Astrocyte (in vitro differentiated cells and primary cell): ENCODE data around the gene SYNM. TPM values are rescaled to one million over a fixed set of nuclear protein-coding genes. Genes with fewer than 3 reads are reported as not detected.

Experiments
- DNase-seq: peaks from one replicate; pipeline ENCODE4 v3.0.0-alpha.2; 2010; ENCODE audit warnings: low read depth
- FAIRE-seq: peaks from 2 replicates; lab custom pipeline; 2011; peaks lifted over from hg19 to GRCh38; lab: Jason Lieb, UNC
- H2AFZ ChIP-seq: 2 replicates; pipeline ENCODE4 v1.6.0; 2012; ENCODE audit warnings: low read depth, low read length, inconsistent platforms
- H3K27ac ChIP-seq: 2 replicates; pipeline ENCODE4 v1.5.1; 2011; ENCODE audit warnings: low read depth, low read length, inconsistent platforms
- H3K27me3 ChIP-seq: 2 replicates; pipeline ENCODE4 v1.6.0; 2011; ENCODE audit warnings: low read length, inconsistent platforms; ENCODE audit not compliant: insufficient read depth
- H3K36me3 ChIP-seq: 2 replicates; pipeline ENCODE4 v1.5.1; 2011; ENCODE audit warnings: low read length, inconsistent platforms; ENCODE audit not compliant: insufficient read depth
- H3K4me1 ChIP-seq: 2 replicates; pipeline ENCODE4 v1.5.1; 2011; ENCODE audit warnings: low read length, inconsistent platforms; ENCODE audit not compliant: insufficient read depth
- H3K4me2 ChIP-seq: 2 replicates; pipeline ENCODE4 v1.6.0; 2012; ENCODE audit warnings: low read length, inconsistent platforms
- H3K4me3 ChIP-seq: 2 replicates; pipeline ENCODE4 v1.5.1; 2011; ENCODE audit warnings: low read depth, mild to moderate bottlenecking, low read length, inconsistent platforms; ENCODE audit not compliant: insufficient read depth
- H3K79me2 ChIP-seq: 2 replicates; pipeline ENCODE4 v1.6.0; 2012; ENCODE audit warnings: mild to moderate bottlenecking, low read length, inconsistent platforms; ENCODE audit not compliant: insufficient read depth
- H3K9ac ChIP-seq: 2 replicates; pipeline ENCODE4 v1.6.0; 2012; ENCODE audit warnings: mild to moderate bottlenecking, low read length, inconsistent platforms
- H3K9me3 ChIP-seq: 2 replicates; pipeline ENCODE4 v1.5.1; 2012; ENCODE audit warnings: low read depth, mild to moderate bottlenecking, low read length, inconsistent platforms; ENCODE audit not compliant: insufficient read depth
- H4K20me1 ChIP-seq: 2 replicates; pipeline ENCODE4 v1.6.0; 2012; ENCODE audit warnings: low read length, inconsistent platforms; ENCODE audit not compliant: insufficient read depth
- H3K27ac Mint-ChIP-seq: one replicate; pipeline ENCODE4 v1.8.0; 2021; ENCODE audit warnings: mild to moderate bottlenecking, mixed read lengths; ENCODE audit not compliant: unreplicated experiment
- H3K27me3 Mint-ChIP-seq: one replicate; pipeline ENCODE4 v1.8.0; 2021; ENCODE audit warnings: low read depth, mixed read lengths; ENCODE audit not compliant: unreplicated experiment
- H3K36me3 Mint-ChIP-seq: one replicate; pipeline ENCODE4 v1.8.0; 2021; ENCODE audit warnings: low read depth, mixed read lengths; ENCODE audit not compliant: unreplicated experiment
- H3K4me1 Mint-ChIP-seq: one replicate; pipeline ENCODE4 v1.8.0; 2021; ENCODE audit warnings: low read depth, mixed read lengths; ENCODE audit not compliant: unreplicated experiment
- H3K4me3 Mint-ChIP-seq: one replicate; pipeline ENCODE4 v1.8.0; 2021; ENCODE audit warnings: mild to moderate bottlenecking, moderate library complexity, mixed read lengths; ENCODE audit not compliant: unreplicated experiment
- H3K9me3 Mint-ChIP-seq: one replicate; pipeline ENCODE4 v1.8.0; 2021; ENCODE audit warnings: mild to moderate bottlenecking, mixed read lengths; ENCODE audit not compliant: unreplicated experiment
- EZH2 ChIP-seq: IDR thresholded peaks from 2 replicates; pipeline ENCODE4 v1.6.1; 2012; ENCODE audit warnings: mild to moderate bottlenecking, low read length, inconsistent platforms; ENCODE audit not compliant: insufficient read depth
- total RNA-seq: library from RNA; stranded (reverse); gene quantifications from 2 replicates; pipeline ENCODE4 v1.2.1, GENCODE V29; 2021
- TF ChIP-seq, protein P1 (sequence below): IDR thresholded peaks from 2 replicates; pipeline ENCODE4 v1.5.1; 2011; ENCODE audit warnings: low read depth, mild to moderate bottlenecking, inconsistent platforms, low read length, moderate library complexity; ENCODE audit not compliant: insufficient read depth

SYNM gene
- total RNA-seq, 1 donor from 2014 or later, result 9.7 TPM

DNA sequence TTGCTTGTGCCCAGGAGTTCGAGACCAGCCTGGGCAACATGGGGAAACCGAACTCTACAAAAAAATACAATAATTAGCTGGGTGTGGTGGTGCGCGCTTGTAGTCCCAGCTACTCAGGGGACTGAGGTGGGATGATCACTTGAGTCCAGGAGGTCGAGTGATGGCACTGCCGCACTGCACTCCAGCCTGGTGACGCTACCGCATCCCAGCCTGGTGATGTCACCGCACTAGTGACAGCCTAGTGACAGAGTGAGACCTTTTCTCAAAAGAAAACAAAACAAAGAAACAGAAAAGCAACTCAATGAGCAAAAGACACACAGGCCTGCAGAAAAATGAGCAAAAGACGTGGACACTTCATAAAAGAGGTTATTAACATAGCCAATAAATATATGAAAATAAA, 19.9 kb upstream of the SYNM start:
- no peaks in the 10 kb centered on the region for H4K20me1 ChIP-seq
- Mint-ChIP-seq H3K4me1 (peaks cover 2% of the 10 kb centered on the region), H3K27me3 (no peaks in the 10 kb centered on the region), H3K36me3 (peaks cover 3% of the 10 kb centered on the region), H3K4me3 (peak overlapping the region; percentile 8), H3K9me3 (peaks cover 7% of the 10 kb centered on the region), H3K27ac (no peak overlapping the region)
- H3K4me2 ChIP-seq, result no peak overlapping the region
- peaks cover 2% of the 10 kb centered on the region for H3K9me3 ChIP-seq
- no peaks in the 10 kb centered on the region for H3K79me2 ChIP-seq
- H3K27ac ChIP-seq, result no peak overlapping the region
- FAIRE-seq (no peak), DNase-seq (no peak)
- no peaks in the 10 kb centered on the region for H3K27me3 ChIP-seq
- TF ChIP-seq EZH2, result no peak
- TF ChIP-seq, protein P1, sequence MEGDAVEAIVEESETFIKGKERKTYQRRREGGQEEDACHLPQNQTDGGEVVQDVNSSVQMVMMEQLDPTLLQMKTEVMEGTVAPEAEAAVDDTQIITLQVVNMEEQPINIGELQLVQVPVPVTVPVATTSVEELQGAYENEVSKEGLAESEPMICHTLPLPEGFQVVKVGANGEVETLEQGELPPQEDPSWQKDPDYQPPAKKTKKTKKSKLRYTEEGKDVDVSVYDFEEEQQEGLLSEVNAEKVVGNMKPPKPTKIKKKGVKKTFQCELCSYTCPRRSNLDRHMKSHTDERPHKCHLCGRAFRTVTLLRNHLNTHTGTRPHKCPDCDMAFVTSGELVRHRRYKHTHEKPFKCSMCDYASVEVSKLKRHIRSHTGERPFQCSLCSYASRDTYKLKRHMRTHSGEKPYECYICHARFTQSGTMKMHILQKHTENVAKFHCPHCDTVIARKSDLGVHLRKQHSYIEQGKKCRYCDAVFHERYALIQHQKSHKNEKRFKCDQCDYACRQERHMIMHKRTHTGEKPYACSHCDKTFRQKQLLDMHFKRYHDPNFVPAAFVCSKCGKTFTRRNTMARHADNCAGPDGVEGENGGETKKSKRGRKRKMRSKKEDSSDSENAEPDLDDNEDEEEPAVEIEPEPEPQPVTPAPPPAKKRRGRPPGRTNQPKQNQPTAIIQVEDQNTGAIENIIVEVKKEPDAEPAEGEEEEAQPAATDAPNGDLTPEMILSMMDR, result no peak
- H3K4me3 ChIP-seq, result no peak overlapping the region
- no peak overlapping the region for H3K9ac ChIP-seq
- H3K36me3 ChIP-seq, result no peaks in the 10 kb centered on the region
- H2AFZ ChIP-seq, result no peak overlapping the region
- peaks cover 4% of the 10 kb centered on the region for H3K4me1 ChIP-seq

DNA sequence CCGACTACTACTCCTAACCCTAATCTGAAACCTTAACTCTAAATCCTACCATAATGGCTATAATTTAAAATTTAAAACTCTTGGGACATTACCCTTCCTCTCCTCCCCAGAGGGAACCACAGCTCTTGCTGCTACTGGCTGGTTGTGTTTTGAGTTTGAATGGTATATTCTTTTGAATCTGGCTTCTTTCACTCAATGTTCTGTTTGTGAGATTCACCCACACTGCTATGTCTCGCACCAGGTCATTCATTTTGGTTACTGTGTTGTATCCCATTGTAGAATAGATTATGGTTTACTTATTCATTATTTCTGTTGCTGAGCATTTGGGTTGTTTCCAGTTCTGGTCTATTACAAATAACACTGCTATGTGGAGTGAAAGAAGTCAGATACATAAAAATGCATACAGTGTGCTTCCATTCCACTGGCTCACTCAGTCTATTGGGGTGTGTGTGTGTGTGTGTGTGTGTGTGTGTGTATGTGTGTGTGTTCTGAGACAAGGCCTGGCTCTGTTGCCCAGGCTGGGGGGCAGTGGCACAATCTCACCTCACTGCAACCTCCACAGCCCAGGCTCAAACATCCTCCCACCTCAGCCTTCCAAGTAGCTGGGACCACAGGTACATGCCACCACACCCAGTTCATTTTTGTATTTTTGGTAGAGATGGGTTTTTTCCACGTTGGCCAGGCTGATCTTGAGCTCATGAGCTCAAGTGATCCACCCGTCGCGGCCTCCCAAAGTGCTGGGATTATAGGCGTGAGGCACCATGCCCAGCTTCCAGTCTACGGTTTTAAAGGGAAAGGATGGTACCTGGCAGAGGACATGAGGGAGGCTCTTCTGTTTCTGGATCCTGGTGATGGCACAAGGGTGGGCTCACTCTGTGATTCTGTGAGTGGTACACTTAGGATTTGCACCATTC, 19.2 kb upstream of the SYNM start:
- Histone ChIP-seq H2AFZ (no peak overlapping the region), H3K9me3 (peaks cover 2% of the 10 kb centered on the region), H3K27me3 (no peaks in the 10 kb centered on the region), H3K9ac (no peak overlapping the region), H3K4me2 (no peak overlapping the region), H3K4me1 (peaks cover 4% of the 10 kb centered on the region), H3K36me3 (no peaks in the 10 kb centered on the region), H4K20me1 (no peaks in the 10 kb centered on the region), H3K4me3 (no peak overlapping the region), H3K79me2 (no peaks in the 10 kb centered on the region), H3K27ac (no peak overlapping the region)
- peaks cover 3% of the 10 kb centered on the region for H3K36me3 Mint-ChIP-seq
- peaks cover 7% of the 10 kb centered on the region for H3K9me3 Mint-ChIP-seq
- TF ChIP-seq EZH2, result no peak
- TF ChIP-seq, protein P1, result no peak
- DNase-seq (peak; percentile 87), FAIRE-seq (no peak)
- H3K27ac Mint-ChIP-seq, result peak overlapping the region; percentile 15
- H3K27me3 Mint-ChIP-seq, result no peaks in the 10 kb centered on the region
- H3K4me1 Mint-ChIP-seq, result peaks cover 2% of the 10 kb centered on the region
- H3K4me3 Mint-ChIP-seq, result no peak overlapping the region

DNA sequence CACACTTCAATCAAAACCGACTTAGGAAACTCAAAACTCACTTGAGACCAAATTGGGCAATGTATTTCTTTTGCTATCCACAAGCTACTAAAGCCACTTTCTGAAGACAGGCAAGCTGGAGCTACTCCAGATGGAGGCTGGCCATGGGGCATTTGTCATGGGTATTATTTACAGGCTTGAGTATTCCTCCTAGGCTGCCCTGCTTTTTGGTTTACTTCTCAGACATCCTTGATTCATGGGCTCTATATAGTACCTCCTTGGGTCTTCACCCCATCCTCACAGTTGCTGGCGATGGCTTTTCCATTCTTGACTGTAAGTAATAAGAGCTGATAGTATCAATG, 18.6 kb upstream of the SYNM start:
- no peak overlapping the region for H3K9ac ChIP-seq
- no peak overlapping the region for H2AFZ ChIP-seq
- H3K4me1 ChIP-seq, result peaks cover 4% of the 10 kb centered on the region
- H3K36me3 ChIP-seq, result no peaks in the 10 kb centered on the region
- no peak overlapping the region for H3K4me3 Mint-ChIP-seq
- DNase-seq (no peak), FAIRE-seq (no peak)
- no peaks in the 10 kb centered on the region for H3K79me2 ChIP-seq
- peaks cover 2% of the 10 kb centered on the region for H3K4me1 Mint-ChIP-seq
- H3K9me3 Mint-ChIP-seq, result peaks cover 7% of the 10 kb centered on the region
- peaks cover 3% of the 10 kb centered on the region for H3K36me3 Mint-ChIP-seq
- no peak overlapping the region for H3K27ac Mint-ChIP-seq
- no peaks in the 10 kb centered on the region for H4K20me1 ChIP-seq
- no peaks in the 10 kb centered on the region for H3K27me3 ChIP-seq
- no peaks in the 10 kb centered on the region for H3K27me3 Mint-ChIP-seq
- no peak for TF ChIP-seq EZH2
- TF ChIP-seq, protein P1, result no peak
- no peak overlapping the region for H3K27ac ChIP-seq
- H3K4me2 ChIP-seq, result no peak overlapping the region
- no peak overlapping the region for H3K4me3 ChIP-seq
- peaks cover 2% of the 10 kb centered on the region for H3K9me3 ChIP-seq
